Cardiac muscle cell (in vitro differentiated cells and primary cell): ENCODE measurements around the gene CA5A. TPM values are rescaled to one million over a fixed set of nuclear protein-coding genes. Genes with fewer than 3 reads are reported as not detected.
"Not testable (repeated sequence)": the region's sequence is repeated elsewhere in the genome, so short reads cannot be mapped to it uniquely, and the experiment has no call there.

Source experiments
- DNase-seq, 2 donors: peaks; one replicate each; pipeline versions ENCODE4 v3.0.0 to v3.0.0-alpha.2; 2010 to 2017; ENCODE audit warnings: low read depth in 1 of 2, low spot score in 1 of 2
- H3K27ac ChIP-seq: fragments of 200-600 bp; sonication (generic); 2 replicates; pipeline ENCODE4 v1.5.1; 2016
- H3K27me3 ChIP-seq: fragments of 200-600 bp; sonication (generic); 2 replicates; pipeline ENCODE4 v1.6.0; 2016; ENCODE audit warnings: control low read depth
- H3K36me3 ChIP-seq: fragments of 200-600 bp; sonication (generic); 2 replicates; pipeline ENCODE4 v1.5.1; 2016; ENCODE audit warnings: control low read depth
- H3K4me1 ChIP-seq: fragments of 200-600 bp; sonication (generic); 2 replicates; pipeline ENCODE4 v1.8.1; 2017; ENCODE audit warnings: low read depth, mild to moderate bottlenecking, mixed run types
- H3K4me3 ChIP-seq: fragments of 200-600 bp; sonication (generic); 2 replicates; pipeline ENCODE4 v1.5.1; 2016; ENCODE audit warnings: mild to moderate bottlenecking
- H3K9me3 ChIP-seq: fragments of 200-600 bp; sonication (generic); 2 replicates; pipeline ENCODE4 v1.5.1; 2017; ENCODE audit warnings: low read depth, mild to moderate bottlenecking, control low read depth
- CTCF ChIP-seq: IDR thresholded peaks from 2 replicates; pipeline ENCODE4 v1.5.1; 2012; ENCODE audit warnings: low read depth, mild to moderate bottlenecking, low read length
- polyA plus RNA-seq: library from polyadenylated mRNA; unstranded; fragments of >200 nt; fragmentation: Nextera tagmentation; extraction: Ambion mirVana; gene quantifications from 2 replicates; pipeline ENCODE4 v1.2.1, GENCODE V29; 2016
- total RNA-seq: library from RNA; depleted of rRNA; stranded (reverse); fragments of >200 nt; gene quantifications from 2 replicates; pipeline ENCODE4 v1.2.3, GENCODE V29; 2016

Gene CA5A
- total and polyA plus RNA-seq, 2 experiments from 2014 or later = not detected

- no peaks in the 10 kb centered on the region for H3K4me1 ChIP-seq
Measured at GRCh38 chr16:87933140-87933495, 3.2 kb downstream of the CA5A start.

GRCh38 chr16:87932475-87933139 lies 3.7 kb downstream of the CA5A start:
- not testable (repeated sequence) for H3K9me3 ChIP-seq, H3K36me3 ChIP-seq, H3K27me3 ChIP-seq, H3K27ac ChIP-seq, DNase-seq, H3K4me1 ChIP-seq, H3K4me3 ChIP-seq

More at GRCh38 chr16:87933140-87933495, 3.2 kb downstream of the CA5A start:
- Histone ChIP-seq H3K4me3 (no peak overlapping the region), H3K36me3 (no peaks in the 10 kb centered on the region), H3K27me3 (no peaks in the 10 kb centered on the region), H3K27ac (no peak overlapping the region), H3K9me3 (no peaks in the 10 kb centered on the region)
- DNase-seq = no peak
- TF ChIP-seq CTCF = no peak

GRCh38 chr16:87931504-87931903 lies 4.8 kb downstream of the CA5A start:
- no peaks in the 10 kb centered on the region for H3K27me3 ChIP-seq
- no peaks in the 10 kb centered on the region for H3K4me1 ChIP-seq
- H3K4me3 ChIP-seq = no peak overlapping the region
- no peak for TF ChIP-seq CTCF
- no peaks in the 10 kb centered on the region for H3K9me3 ChIP-seq
- peak in 1 of 2 donors; percentile 93 for DNase-seq
- H3K36me3 ChIP-seq = no peaks in the 10 kb centered on the region
- H3K27ac ChIP-seq = no peak overlapping the region

GRCh38 chr16:87930456-87930855 lies 5.9 kb downstream of the CA5A start:
- H3K4me1 ChIP-seq = no peaks in the 10 kb centered on the region
- H3K4me3 ChIP-seq = no peak overlapping the region
- no peaks in the 10 kb centered on the region for H3K27me3 ChIP-seq
- H3K9me3 ChIP-seq = no peaks in the 10 kb centered on the region
- peak; percentile 21 for TF ChIP-seq CTCF
- no peak overlapping the region for H3K27ac ChIP-seq
- peak; percentile 23 to 32 for DNase-seq
- no peaks in the 10 kb centered on the region for H3K36me3 ChIP-seq

GRCh38 chr16:87929986-87930385 lies 6.3 kb downstream of the CA5A start:
- Histone ChIP-seq H3K4me1 (no peaks in the 10 kb centered on the region), H3K36me3 (no peaks in the 10 kb centered on the region), H3K9me3 (no peaks in the 10 kb centered on the region), H3K27me3 (no peaks in the 10 kb centered on the region), H3K4me3 (no peak overlapping the region), H3K27ac (no peak overlapping the region)
- no peak for DNase-seq
- no peak for TF ChIP-seq CTCF

GRCh38 chr16:87927195-87927562 lies 9.2 kb downstream of the CA5A start:
- Histone ChIP-seq H3K27ac (no peak overlapping the region), H3K4me3 (no peak overlapping the region), H3K9me3 (no peaks in the 10 kb centered on the region), H3K27me3 (no peaks in the 10 kb centered on the region), H3K36me3 (no peaks in the 10 kb centered on the region), H3K4me1 (no peaks in the 10 kb centered on the region)
- no peak for TF ChIP-seq CTCF
- no peak for DNase-seq
